GM10266 (cell line): ENCODE data around the gene RAB6C.
"Not testable (repeated sequence)": the region's sequence is repeated elsewhere in the genome, so short reads cannot be mapped to it uniquely, and the experiment has no call there.

Source experiments
- DNase-seq: peaks from one replicate; pipeline ENCODE4 v3.0.0; 2012; ENCODE audit errors: extremely low spot score
- TF ChIP-seq, protein P1 (sequence below): IDR thresholded peaks from 2 replicates; pipeline ENCODE4 v1.5.1; 2012; ENCODE audit warnings: mild to moderate bottlenecking, low read depth; ENCODE audit not compliant: control insufficient read depth, insufficient read depth; ENCODE audit errors: missing control alignments

Gene RAB6C

DNA sequence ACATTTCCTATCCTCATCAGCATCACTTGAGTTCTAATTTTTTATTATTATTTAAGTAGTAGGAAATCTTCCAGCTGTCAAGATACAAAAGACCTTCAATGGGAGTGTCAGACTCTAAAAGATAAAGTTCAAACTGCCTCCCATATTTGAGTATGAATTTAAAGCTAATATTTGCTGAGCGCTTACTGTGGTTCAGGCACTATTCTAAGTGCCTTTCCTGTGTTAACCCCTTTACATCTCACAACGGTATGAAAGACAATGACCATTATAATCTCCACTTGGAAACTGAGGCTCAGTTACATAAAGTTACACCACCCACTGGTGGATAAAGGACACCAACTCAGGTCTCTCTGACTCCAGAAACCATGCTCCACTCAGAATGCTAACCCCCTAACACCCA is 39.9 kb downstream of the RAB6C start:
- TF ChIP-seq, protein P1, sequence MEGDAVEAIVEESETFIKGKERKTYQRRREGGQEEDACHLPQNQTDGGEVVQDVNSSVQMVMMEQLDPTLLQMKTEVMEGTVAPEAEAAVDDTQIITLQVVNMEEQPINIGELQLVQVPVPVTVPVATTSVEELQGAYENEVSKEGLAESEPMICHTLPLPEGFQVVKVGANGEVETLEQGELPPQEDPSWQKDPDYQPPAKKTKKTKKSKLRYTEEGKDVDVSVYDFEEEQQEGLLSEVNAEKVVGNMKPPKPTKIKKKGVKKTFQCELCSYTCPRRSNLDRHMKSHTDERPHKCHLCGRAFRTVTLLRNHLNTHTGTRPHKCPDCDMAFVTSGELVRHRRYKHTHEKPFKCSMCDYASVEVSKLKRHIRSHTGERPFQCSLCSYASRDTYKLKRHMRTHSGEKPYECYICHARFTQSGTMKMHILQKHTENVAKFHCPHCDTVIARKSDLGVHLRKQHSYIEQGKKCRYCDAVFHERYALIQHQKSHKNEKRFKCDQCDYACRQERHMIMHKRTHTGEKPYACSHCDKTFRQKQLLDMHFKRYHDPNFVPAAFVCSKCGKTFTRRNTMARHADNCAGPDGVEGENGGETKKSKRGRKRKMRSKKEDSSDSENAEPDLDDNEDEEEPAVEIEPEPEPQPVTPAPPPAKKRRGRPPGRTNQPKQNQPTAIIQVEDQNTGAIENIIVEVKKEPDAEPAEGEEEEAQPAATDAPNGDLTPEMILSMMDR, result no peak
- DNase-seq, result no peak

DNA sequence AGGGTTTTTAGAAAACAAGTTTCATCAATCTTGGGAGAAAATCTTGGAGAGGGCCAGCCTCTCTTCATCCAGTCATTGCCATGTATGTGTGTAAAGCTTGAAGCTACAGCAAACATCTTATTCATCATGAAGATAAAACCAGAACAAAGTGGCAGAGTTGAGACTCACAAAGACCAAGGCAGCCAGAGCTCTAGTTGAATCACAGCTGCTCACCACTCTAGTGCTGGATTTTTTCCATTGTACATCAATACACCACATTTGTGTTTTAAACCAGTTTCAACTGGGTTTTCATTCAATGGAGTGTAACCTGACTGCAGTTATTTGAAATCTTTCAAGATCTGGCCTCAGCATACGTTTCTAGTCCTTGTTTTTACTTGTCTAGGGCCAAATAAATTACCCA is 40.6 kb downstream of the RAB6C start:
- not testable (repeated sequence) for DNase-seq

DNA sequence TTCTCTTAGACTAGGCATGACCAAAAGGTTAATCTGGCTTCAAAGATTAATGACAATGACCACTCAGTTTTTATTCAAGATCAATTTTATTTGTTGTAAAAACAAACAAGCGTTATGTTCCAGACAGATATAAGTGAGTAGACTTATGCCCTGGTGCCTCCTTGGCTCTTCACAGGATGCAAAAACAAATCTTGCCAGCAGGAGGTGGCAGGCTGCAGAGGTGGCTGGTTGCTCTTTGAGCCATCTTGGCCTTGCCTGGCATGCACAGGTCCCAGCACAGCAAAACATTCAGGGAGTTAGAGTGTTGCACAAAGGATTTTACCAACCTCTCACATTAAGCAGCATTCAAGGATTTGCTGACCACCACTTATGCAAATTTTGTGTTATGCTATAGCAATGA is 46.5 kb downstream of the RAB6C start:
- DNase-seq, result not testable (repeated sequence)
